ENCODE results near the gene DIPK2B. TPM values are rescaled to one million over a fixed set of nuclear protein-coding genes. Genes with fewer than 3 reads are reported as not detected.

DIPK2B gene
- total and polyA plus RNA-seq, 3 experiments from 2014 or later: not detected

DNA sequence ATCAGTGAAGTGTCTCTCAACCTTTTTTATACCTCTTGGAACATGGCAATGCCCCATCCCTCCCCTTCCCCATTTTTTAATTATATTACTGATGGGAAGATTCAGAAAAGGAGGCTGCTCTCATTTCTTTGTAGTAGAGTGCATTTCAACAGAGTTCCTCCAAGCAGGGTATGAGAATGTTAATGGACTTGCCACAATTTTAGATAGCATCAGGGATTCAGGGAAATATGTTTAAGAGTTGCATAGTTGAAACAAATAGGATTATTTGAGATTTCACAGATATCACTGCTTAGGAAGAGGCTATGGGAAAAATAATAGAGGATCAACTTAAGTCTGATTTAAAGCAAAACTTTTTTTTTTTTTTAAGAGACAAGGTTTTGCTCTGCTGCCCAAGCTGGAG is 46.2 kb downstream of the DIPK2B start:
- H3K9me3 Mint-ChIP-seq: no peaks in the 10 kb centered on the region
- H3K4me3 ChIP-seq (ENCODE audit: low read length): no peak overlapping the region
- H3K27me3 Mint-ChIP-seq: peaks cover 0 to 5% of the 10 kb centered on the region in 2 donors
- no peak for DNase-seq
- H3K36me3 ChIP-seq (ENCODE audit: insufficient read depth, low read length): no peaks in the 10 kb centered on the region
- no peaks in the 10 kb centered on the region for H3K4me1 ChIP-seq (ENCODE audit: insufficient read depth, low read length)
- CTCF ChIA-PET: no interaction called here
- POLR2A ChIA-PET: interaction anchor here (0.6 kb wide), 1 partner anchor 17 kb away, joined by 4 read pairs; no protein-coding TSS in a partner anchor
- H3K4me3 Mint-ChIP-seq: no peak overlapping the region
- no peaks in the 10 kb centered on the region for H3K27me3 ChIP-seq (ENCODE audit: insufficient read depth, low read length, poor library complexity, severe bottlenecking)
- H3K36me3 Mint-ChIP-seq: no peaks in the 10 kb centered on the region
- H3K27ac ChIP-seq (ENCODE audit: low read depth, low read length): no peak overlapping the region
- peak overlapping the region in 1 of 8 donors; percentile 4 for H3K27ac Mint-ChIP-seq
- no peaks in the 10 kb centered on the region for H3K9me3 ChIP-seq (ENCODE audit: low read length)
- no peaks in the 10 kb centered on the region for H3K4me1 Mint-ChIP-seq

DNA sequence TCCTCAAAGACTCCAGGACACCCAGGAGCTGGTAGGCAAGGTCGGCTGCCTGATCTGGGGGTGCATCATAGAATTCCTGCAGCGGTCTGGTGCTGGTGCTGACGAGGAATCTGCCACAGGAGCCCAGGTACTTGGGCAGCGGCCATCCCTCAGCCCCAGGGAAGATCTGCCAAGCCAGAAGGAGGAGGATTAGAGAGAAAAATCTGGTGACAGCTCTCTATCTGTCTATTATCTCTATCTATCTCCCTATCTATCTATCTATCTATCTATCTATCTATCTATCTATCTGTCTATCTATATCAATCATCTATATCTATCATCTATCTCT is 46.7 kb downstream of the DIPK2B start:
- Mint-ChIP-seq H3K4me3 (no peak overlapping the region), H3K9me3 (no peaks in the 10 kb centered on the region), H3K27ac (peak overlapping the region in 1 of 8 donors; percentile 4), H3K27me3 (peaks cover 0 to 5% of the 10 kb centered on the region in 2 donors), H3K4me1 (no peaks in the 10 kb centered on the region), H3K36me3 (no peaks in the 10 kb centered on the region)
- POLR2A ChIA-PET: no interaction called here
- Histone ChIP-seq H3K36me3 (ENCODE audit: insufficient read depth, low read length) (no peaks in the 10 kb centered on the region), H3K27me3 (ENCODE audit: insufficient read depth, low read length, poor library complexity, severe bottlenecking) (no peaks in the 10 kb centered on the region), H3K4me3 (ENCODE audit: low read length) (no peak overlapping the region), H3K9me3 (ENCODE audit: low read length) (no peaks in the 10 kb centered on the region), H3K4me1 (ENCODE audit: insufficient read depth, low read length) (no peaks in the 10 kb centered on the region), H3K27ac (ENCODE audit: low read depth, low read length) (no peak overlapping the region)
- CTCF ChIA-PET: no interaction called here
- DNase-seq: no peak
